ENCODE results near the gene EVL. TPM values are rescaled to one million over a fixed set of nuclear protein-coding genes. Genes with fewer than 3 reads are reported as not detected.
"Not testable (repeated sequence)": the region's sequence is repeated elsewhere in the genome, so short reads cannot be mapped to it uniquely, and the experiment has no call there.

EVL gene
- total RNA-seq, 1 experiment from 2014 or later = 82.9 TPM

DNA sequence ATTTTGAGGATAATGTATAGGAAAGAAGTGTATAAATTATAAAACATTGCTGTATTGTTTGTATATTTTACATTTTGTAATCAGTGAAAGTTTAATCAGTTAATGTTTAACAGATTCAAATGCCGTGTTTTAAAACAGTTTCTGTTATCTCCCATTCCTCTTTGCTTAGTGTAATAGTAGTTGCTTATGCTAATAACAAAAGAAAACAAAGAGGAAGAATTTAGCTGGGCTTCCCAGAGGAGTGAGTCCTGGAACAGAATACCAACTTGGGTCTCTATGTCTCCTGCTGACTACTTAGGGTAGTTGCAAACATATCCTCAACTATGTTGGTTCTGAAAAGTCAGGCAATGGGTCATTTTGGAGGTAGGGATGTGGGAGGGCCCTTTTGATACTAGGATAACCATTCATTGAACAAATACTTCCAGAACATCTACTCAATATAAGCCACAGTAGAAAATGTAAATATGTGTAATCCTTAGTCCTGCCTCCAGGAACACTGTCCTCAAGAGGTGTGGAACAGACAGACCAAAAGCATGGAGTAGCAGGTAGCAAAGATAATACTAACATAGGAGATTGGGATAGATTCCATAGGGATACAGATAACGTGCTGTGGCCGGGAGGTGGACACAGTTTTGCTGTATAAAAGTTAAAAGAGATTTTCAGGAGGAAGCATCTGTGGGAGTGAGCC is 36.1 kb upstream of the EVL start:
- H3K27me3 ChIP-seq (replicated peaks; ENCODE audit: insufficient read depth, low read depth, low read length, poor library complexity) = no peaks in the 10 kb centered on the region
- no peak for DNase-seq (ENCODE audit: low spot score)
- no peak overlapping the region for H3K4me3 ChIP-seq (ENCODE audit: low read depth, low read length, poor library complexity, severe bottlenecking)
- no peak overlapping the region for H3K27ac ChIP-seq (ENCODE audit: low read depth, low read length, poor library complexity, severe bottlenecking)
- peaks cover 29% of the 10 kb centered on the region for H3K4me1 ChIP-seq (ENCODE audit: insufficient read depth, low read length, poor library complexity, severe bottlenecking)
- no peak for TF ChIP-seq EZH2 (IDR thresholded peaks at IDR 0.05; ENCODE audit: borderline replicate concordance, low read depth, low read length, poor library complexity, severe bottlenecking)
- TF ChIP-seq, protein P1, sequence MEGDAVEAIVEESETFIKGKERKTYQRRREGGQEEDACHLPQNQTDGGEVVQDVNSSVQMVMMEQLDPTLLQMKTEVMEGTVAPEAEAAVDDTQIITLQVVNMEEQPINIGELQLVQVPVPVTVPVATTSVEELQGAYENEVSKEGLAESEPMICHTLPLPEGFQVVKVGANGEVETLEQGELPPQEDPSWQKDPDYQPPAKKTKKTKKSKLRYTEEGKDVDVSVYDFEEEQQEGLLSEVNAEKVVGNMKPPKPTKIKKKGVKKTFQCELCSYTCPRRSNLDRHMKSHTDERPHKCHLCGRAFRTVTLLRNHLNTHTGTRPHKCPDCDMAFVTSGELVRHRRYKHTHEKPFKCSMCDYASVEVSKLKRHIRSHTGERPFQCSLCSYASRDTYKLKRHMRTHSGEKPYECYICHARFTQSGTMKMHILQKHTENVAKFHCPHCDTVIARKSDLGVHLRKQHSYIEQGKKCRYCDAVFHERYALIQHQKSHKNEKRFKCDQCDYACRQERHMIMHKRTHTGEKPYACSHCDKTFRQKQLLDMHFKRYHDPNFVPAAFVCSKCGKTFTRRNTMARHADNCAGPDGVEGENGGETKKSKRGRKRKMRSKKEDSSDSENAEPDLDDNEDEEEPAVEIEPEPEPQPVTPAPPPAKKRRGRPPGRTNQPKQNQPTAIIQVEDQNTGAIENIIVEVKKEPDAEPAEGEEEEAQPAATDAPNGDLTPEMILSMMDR (conservative IDR thresholded peaks at IDR 0.05; ENCODE audit: low read depth, low read length) = no peak
- intact Hi-C loops (cut with micrococcal nuclease; ENCODE audit: unreplicated experiment) = no loop called here
- no peaks in the 10 kb centered on the region for H3K9me3 ChIP-seq (ENCODE audit: low read depth, low read length, poor library complexity, severe bottlenecking)
- H3K36me3 ChIP-seq (ENCODE audit: insufficient read depth, low read length, poor library complexity, severe bottlenecking) = no peaks in the 10 kb centered on the region
- BruUV-seq (replicated peaks) = no TSS peak
- CTCF ChIA-PET = no interaction called here
- POLR2A ChIA-PET (ENCODE audit: low non-redundant PET) = no interaction called here

DNA sequence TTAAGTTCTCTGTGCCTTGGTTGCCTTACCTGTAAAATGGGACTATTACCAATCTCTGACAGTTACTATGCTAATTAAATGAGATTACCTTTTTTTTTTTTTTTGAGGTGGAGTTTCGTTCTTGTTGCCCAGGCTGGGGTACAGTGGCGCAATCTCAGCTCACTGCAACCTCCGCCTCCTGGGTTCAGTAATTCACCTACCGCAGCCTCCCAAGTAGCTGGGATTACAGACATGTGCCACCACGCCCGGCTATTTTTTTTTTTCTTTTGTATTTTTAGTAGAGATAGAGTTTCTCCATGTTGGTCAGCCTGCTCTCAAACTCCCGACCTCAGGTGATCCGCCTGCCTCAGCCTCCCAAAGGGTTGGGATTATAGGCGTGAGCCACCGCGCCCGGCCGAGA is 35.2 kb upstream of the EVL start:
- CTCF ChIA-PET; POLR2A ChIA-PET (ENCODE audit: low non-redundant PET); BruUV-seq (replicated peaks): not testable (repeated sequence)

DNA sequence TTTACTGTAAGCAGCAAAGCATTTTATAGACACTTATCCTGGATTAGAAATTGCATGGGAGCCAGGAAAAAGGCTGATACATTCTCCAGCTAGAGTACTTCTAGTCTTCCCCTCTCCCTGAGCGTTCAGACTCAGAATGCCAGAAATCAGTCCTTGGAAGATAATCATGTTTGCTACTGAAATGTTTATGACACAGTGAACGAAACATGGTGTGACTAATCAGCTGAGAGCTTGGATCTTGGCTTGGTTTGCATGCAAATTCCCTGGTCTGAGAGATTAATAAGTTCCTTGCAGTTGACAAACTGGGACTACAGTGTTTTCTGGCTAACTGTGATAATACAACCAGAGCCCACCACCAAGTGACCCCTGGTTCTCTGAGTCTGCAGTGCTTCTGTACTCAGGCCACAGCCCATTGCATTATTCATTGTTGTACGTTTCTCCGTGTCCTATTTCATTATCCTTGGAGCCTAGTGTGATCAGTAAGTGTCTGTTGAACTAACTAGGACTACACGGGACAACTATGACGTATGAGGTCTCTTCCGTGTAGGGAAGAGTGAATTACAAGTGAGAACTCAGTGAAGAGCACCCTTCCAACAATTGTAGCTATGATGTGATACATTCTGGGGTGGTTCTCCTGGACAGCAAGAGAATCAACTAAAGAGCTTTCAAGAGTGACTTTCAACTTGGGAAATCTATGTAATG is 34.6 kb upstream of the EVL start:
- DNase-seq (ENCODE audit: low spot score) = peak; percentile 46
- intact Hi-C loops (cut with micrococcal nuclease; ENCODE audit: unreplicated experiment) = no loop called here
- no peak overlapping the region for H3K4me3 ChIP-seq (ENCODE audit: low read depth, low read length, poor library complexity, severe bottlenecking)
- no peaks in the 10 kb centered on the region for H3K9me3 ChIP-seq (ENCODE audit: low read depth, low read length, poor library complexity, severe bottlenecking)
- CTCF ChIA-PET = no interaction called here
- H3K36me3 ChIP-seq (ENCODE audit: insufficient read depth, low read length, poor library complexity, severe bottlenecking) = no peaks in the 10 kb centered on the region
- BruUV-seq (replicated peaks) = no TSS peak
- TF ChIP-seq EZH2 (IDR thresholded peaks at IDR 0.05; ENCODE audit: borderline replicate concordance, low read depth, low read length, poor library complexity, severe bottlenecking) = no peak
- TF ChIP-seq, protein P1 (conservative IDR thresholded peaks at IDR 0.05; ENCODE audit: low read depth, low read length) = no peak
- peaks cover 29% of the 10 kb centered on the region for H3K4me1 ChIP-seq (ENCODE audit: insufficient read depth, low read length, poor library complexity, severe bottlenecking)
- POLR2A ChIA-PET (ENCODE audit: low non-redundant PET) = no interaction called here
- no peak overlapping the region for H3K27ac ChIP-seq (ENCODE audit: low read depth, low read length, poor library complexity, severe bottlenecking)
- H3K27me3 ChIP-seq (replicated peaks; ENCODE audit: insufficient read depth, low read depth, low read length, poor library complexity) = no peaks in the 10 kb centered on the region

More for the DNA sequence above, 35.2 kb upstream of the EVL start:
- intact Hi-C loops (cut with micrococcal nuclease; ENCODE audit: unreplicated experiment); H3K27ac ChIP-seq (ENCODE audit: low read depth, low read length, poor library complexity, severe bottlenecking); H3K4me3 ChIP-seq (ENCODE audit: low read depth, low read length, poor library complexity, severe bottlenecking); H3K9me3 ChIP-seq (ENCODE audit: low read depth, low read length, poor library complexity, severe bottlenecking); DNase-seq (ENCODE audit: low spot score); H3K27me3 ChIP-seq (replicated peaks; ENCODE audit: insufficient read depth, low read depth, low read length, poor library complexity); H3K36me3 ChIP-seq (ENCODE audit: insufficient read depth, low read length, poor library complexity, severe bottlenecking): not testable (repeated sequence)
- peaks cover 29% of the 10 kb centered on the region for H3K4me1 ChIP-seq (ENCODE audit: insufficient read depth, low read length, poor library complexity, severe bottlenecking)
